ENCODE measurements around the gene ALDH5A1. TPM values are rescaled to one million over a fixed set of nuclear protein-coding genes. Genes with fewer than 3 reads are reported as not detected.

Gene ALDH5A1
- total RNA-seq, 1 donor from 2014 or later: 14.2 TPM

GRCh38 chr6:24524329-24524728 is 29.6 kb downstream of the ALDH5A1 start:
- Histone ChIP-seq H3K4me1 (no peaks in the 10 kb centered on the region), H3K36me3 (no peaks in the 10 kb centered on the region), H3K9me3 (no peaks in the 10 kb centered on the region), H3K27me3 (no peaks in the 10 kb centered on the region), H3K27ac (no peak overlapping the region), H3K4me3 (no peak overlapping the region)
- intact Hi-C loops (cut with DNase I): no loop called here
- DNase-seq (ENCODE audit: extremely low spot score in 2 of 2): no peak
- no peak for TF ChIP-seq POLR2AphosphoS5 (IDR thresholded peaks at IDR 0.05; ENCODE audit: insufficient read depth in 1 of 2, low read depth in 1 of 2)
- TF ChIP-seq, protein P1, sequence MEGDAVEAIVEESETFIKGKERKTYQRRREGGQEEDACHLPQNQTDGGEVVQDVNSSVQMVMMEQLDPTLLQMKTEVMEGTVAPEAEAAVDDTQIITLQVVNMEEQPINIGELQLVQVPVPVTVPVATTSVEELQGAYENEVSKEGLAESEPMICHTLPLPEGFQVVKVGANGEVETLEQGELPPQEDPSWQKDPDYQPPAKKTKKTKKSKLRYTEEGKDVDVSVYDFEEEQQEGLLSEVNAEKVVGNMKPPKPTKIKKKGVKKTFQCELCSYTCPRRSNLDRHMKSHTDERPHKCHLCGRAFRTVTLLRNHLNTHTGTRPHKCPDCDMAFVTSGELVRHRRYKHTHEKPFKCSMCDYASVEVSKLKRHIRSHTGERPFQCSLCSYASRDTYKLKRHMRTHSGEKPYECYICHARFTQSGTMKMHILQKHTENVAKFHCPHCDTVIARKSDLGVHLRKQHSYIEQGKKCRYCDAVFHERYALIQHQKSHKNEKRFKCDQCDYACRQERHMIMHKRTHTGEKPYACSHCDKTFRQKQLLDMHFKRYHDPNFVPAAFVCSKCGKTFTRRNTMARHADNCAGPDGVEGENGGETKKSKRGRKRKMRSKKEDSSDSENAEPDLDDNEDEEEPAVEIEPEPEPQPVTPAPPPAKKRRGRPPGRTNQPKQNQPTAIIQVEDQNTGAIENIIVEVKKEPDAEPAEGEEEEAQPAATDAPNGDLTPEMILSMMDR (IDR thresholded peaks at IDR 0.05): no peak
- no peak for TF ChIP-seq POLR2A (IDR thresholded peaks at IDR 0.05)

DNA sequence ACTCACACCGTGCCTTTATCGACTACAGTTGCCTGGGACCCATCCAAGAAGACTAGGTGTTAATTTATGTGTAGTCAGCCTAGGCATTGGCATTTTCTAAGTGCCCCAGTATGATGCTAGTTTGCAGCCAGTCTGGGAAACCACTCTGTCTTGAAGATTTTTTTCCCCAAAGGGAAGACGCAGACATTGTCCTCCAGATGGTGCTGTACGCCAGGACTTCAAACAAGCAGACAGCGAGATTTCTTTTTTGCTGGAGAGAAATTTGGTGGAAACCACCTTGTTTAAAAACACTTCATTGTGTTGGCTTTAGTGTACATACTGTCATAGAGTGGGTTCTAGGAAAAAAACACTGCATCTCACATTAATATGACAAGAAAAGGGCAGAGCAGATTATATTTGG is 30.0 kb downstream of the ALDH5A1 start:
- no peaks in the 10 kb centered on the region for H3K27me3 ChIP-seq
- H3K36me3 ChIP-seq: no peaks in the 10 kb centered on the region
- no peak for DNase-seq (ENCODE audit: extremely low spot score in 2 of 2)
- intact Hi-C loops (cut with DNase I): no loop called here
- no peaks in the 10 kb centered on the region for H3K4me1 ChIP-seq
- no peaks in the 10 kb centered on the region for H3K9me3 ChIP-seq
- H3K27ac ChIP-seq: no peak overlapping the region
- H3K4me3 ChIP-seq: no peak overlapping the region
- TF ChIP-seq POLR2A (IDR thresholded peaks at IDR 0.05) (no peak), POLR2AphosphoS5 (IDR thresholded peaks at IDR 0.05; ENCODE audit: insufficient read depth in 1 of 2, low read depth in 1 of 2) (no peak)
- TF ChIP-seq, protein P1 (IDR thresholded peaks at IDR 0.05): no peak

DNA sequence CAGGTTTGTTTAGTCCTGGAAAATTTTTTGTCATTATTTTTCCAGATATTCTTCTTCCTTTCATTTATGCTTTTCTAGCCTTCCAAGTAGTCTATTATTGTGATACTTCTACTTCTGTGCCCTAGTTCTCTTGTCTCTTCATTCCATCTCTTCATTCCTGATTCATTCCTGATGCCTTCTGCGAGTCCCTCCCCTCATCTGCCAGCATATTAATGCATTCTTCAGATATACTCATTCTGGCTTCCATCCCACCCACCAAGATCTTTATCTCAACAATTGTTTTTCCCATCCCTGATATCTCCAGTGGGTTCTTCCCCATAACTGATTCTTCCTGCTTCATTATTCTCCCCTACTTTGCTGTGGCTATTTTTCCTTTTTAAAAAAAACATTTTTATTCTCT is 35.2 kb downstream of the ALDH5A1 start:
- H3K4me3 ChIP-seq: no peak overlapping the region
- no peak for TF ChIP-seq POLR2AphosphoS5 (IDR thresholded peaks at IDR 0.05; ENCODE audit: insufficient read depth in 1 of 2, low read depth in 1 of 2)
- TF ChIP-seq POLR2A (IDR thresholded peaks at IDR 0.05): no peak
- TF ChIP-seq, protein P1 (IDR thresholded peaks at IDR 0.05): no peak
- H3K36me3 ChIP-seq: peaks cover 0 to 22% of the 10 kb centered on the region in 2 donors
- no peaks in the 10 kb centered on the region for H3K27me3 ChIP-seq
- intact Hi-C loops (cut with DNase I): no loop called here
- DNase-seq (ENCODE audit: extremely low spot score in 2 of 2): no peak
- H3K4me1 ChIP-seq: no peaks in the 10 kb centered on the region
- no peak overlapping the region for H3K27ac ChIP-seq
- H3K9me3 ChIP-seq: no peaks in the 10 kb centered on the region

GRCh38 chr6:24534329-24534728 is 39.6 kb downstream of the ALDH5A1 start:
- Histone ChIP-seq H3K27me3 (no peaks in the 10 kb centered on the region), H3K4me1 (no peaks in the 10 kb centered on the region), H3K4me3 (no peak overlapping the region), H3K9me3 (no peaks in the 10 kb centered on the region), H3K27ac (no peak overlapping the region), H3K36me3 (peaks cover 0 to 22% of the 10 kb centered on the region in 2 donors)
- intact Hi-C loops (cut with DNase I): no loop called here
- DNase-seq (ENCODE audit: extremely low spot score in 2 of 2): no peak
- TF ChIP-seq POLR2A (IDR thresholded peaks at IDR 0.05): no peak
- TF ChIP-seq, protein P1 (IDR thresholded peaks at IDR 0.05): no peak

GRCh38 chr6:24535210-24535609 is 40.4 kb downstream of the ALDH5A1 start:
- Histone ChIP-seq H3K36me3 (peaks cover 0 to 22% of the 10 kb centered on the region in 2 donors), H3K4me3 (no peak overlapping the region), H3K27me3 (no peaks in the 10 kb centered on the region), H3K4me1 (no peaks in the 10 kb centered on the region), H3K27ac (no peak overlapping the region), H3K9me3 (no peaks in the 10 kb centered on the region)
- intact Hi-C loops (cut with DNase I): no loop called here
- no peak for TF ChIP-seq POLR2AphosphoS5 (IDR thresholded peaks at IDR 0.05; ENCODE audit: insufficient read depth in 1 of 2, low read depth in 1 of 2)
- TF ChIP-seq, protein P1 (IDR thresholded peaks at IDR 0.05): no peak
- TF ChIP-seq POLR2A (IDR thresholded peaks at IDR 0.05): no peak
- no peak for DNase-seq (ENCODE audit: extremely low spot score in 2 of 2)
